K562 (cell line): ENCODE measurements around the gene MPHOSPH9. TPM values are rescaled to one million over a fixed set of nuclear protein-coding genes. Genes with fewer than 3 reads are reported as not detected.
A peak's percentile ranks its signal among the peaks of the same experiment; 100 is the strongest.

Experiments used
- CREM ChIP-seq: IDR thresholded peaks from 2 replicates; pipeline ENCODE4 v1.6.1; 2014; ENCODE audit warnings: antibody characterized with exemption, low read depth
- EHMT2 ChIP-seq: fragments of 450-650 bp; IDR thresholded peaks from 2 replicates; pipeline ENCODE4 v1.6.1; 2018; ENCODE audit warnings: antibody characterized with exemption
- GTF2F1 ChIP-seq: IDR thresholded peaks from 2 replicates; pipeline ENCODE4 v1.6.1; 2011; ENCODE audit warnings: low read depth, low read length, improper control_type of control experiment
- MYNN ChIP-seq, 2 experiments: sonication (generic); formaldehyde crosslinking in 1 of 2; IDR thresholded peaks; 2 replicates each; pipeline versions ENCODE4 v1.5.0 to v1.6.1; 2016 to 2020; ENCODE audit warnings: antibody characterized with exemption in 1 of 2, missing genetic modification reagents in 1 of 2
- SLC30A9 ChIP-seq: fragments of 250-450 bp; sonication (Bioruptor Pico); IDR thresholded peaks from 2 replicates; pipeline ENCODE4 v1.8.0; 2022; ENCODE audit warnings: mild to moderate bottlenecking, moderate library complexity
- TAF15 ChIP-seq: fragments of 200-400 bp; formaldehyde crosslinking; IDR thresholded peaks from 2 replicates; pipeline ENCODE4 v1.6.1; 2017; ENCODE audit warnings: mild to moderate bottlenecking, low read depth, low read length, moderate library complexity
- TCF3 ChIP-seq: sonication (generic); formaldehyde crosslinking; IDR thresholded peaks from 2 replicates; pipeline ENCODE4 v1.4.0; 2020; ENCODE audit warnings: mild to moderate bottlenecking, missing genetic modification reagents
- TGIF2 ChIP-seq: sonication (generic); formaldehyde crosslinking; IDR thresholded peaks from 2 replicates; pipeline ENCODE4 v1.8.1; 2022; ENCODE audit warnings: mild to moderate bottlenecking, missing genetic modification reagents, moderate library complexity
- WHSC1 ChIP-seq: IDR thresholded peaks from one replicate; pipeline ENCODE4 v1.6.1; 2012; ENCODE audit warnings: low read length, control low read depth, inconsistent platforms
- YY1 ChIP-seq, 3 experiments: IDR thresholded peaks; 2 replicates each; pipeline ENCODE4 v1.6.1; 2011; ENCODE audit warnings: low read length in 2 of 3, mild to moderate bottlenecking in 2 of 3, moderate library complexity in 2 of 3, borderline replicate concordance in 1 of 3, control low read depth in 1 of 3, low read depth in 1 of 3; ENCODE audit not compliant: insufficient read depth in 3 of 3, insufficient replicate concordance in 2 of 3, control insufficient read depth in 1 of 3, insufficient read length in 1 of 3; ENCODE audit errors: extremely low read depth in 1 of 3
- ZBED1 ChIP-seq: IDR thresholded peaks from 2 replicates; pipeline ENCODE4 v1.6.1; 2014
- ZNF133 ChIP-seq: fragments of 250-450 bp; sonication (Bioruptor Pico); IDR thresholded peaks from 2 replicates; pipeline ENCODE4 v1.4.0; 2020; ENCODE audit warnings: mild to moderate bottlenecking
- polyA plus RNA-seq, 8 experiments: library from polyadenylated mRNA; depleted of rRNA in 4 of 8; stranded (reverse) in 5 of 8; unstranded in 3 of 8; fragments of >200 nt; fragmentation: Nextera tagmentation in 2 of 8; fragmentation: Illumina TruSeq in 1 of 8; extraction: Ambion mirVana in 2 of 8; extraction: Trizol in 1 of 8; gene quantifications; 2 replicates each; pipeline versions ENCODE4 v1.2.1 to v1.2.3, GENCODE V29; 2011 to 2014; ENCODE audit warnings: inconsistent platforms in 1 of 8, missing spikeins in 1 of 8
- total RNA-seq, 7 experiments: library from RNA; depleted of rRNA in 6 of 7; stranded (reverse); fragments of >200 nt in 6 of 7; fragmentation: Illumina TruSeq in 2 of 7; extraction: Trizol in 2 of 7; gene quantifications; 2 replicates each; pipeline versions ENCODE4 v1.2.1 to v1.2.3, GENCODE V29; 2011 to 2021; ENCODE audit warnings: low replicate concordance in 1 of 7
- TF ChIP-seq, protein P1 (sequence below): sonication (generic); formaldehyde crosslinking; IDR thresholded peaks from 2 replicates; pipeline ENCODE4 v1.8.1; 2022; ENCODE audit warnings: missing genetic modification reagents
- TF ChIP-seq, protein P2 (sequence below): sonication (generic); formaldehyde crosslinking; IDR thresholded peaks from 2 replicates; pipeline ENCODE4 v1.8.0; 2023; ENCODE audit warnings: missing genetic modification reagents, mild to moderate bottlenecking, borderline replicate concordance
- TF ChIP-seq, protein P3 (sequence below): fragments of 450-650 bp; formaldehyde crosslinking; IDR thresholded peaks from 2 replicates; pipeline ENCODE4 v1.4.0; 2022; ENCODE audit warnings: missing genetic modification characterization
- TF ChIP-seq, protein P4 (sequence below), 2 experiments: fragments of 450-650 bp; conservative IDR thresholded peaks; 2 replicates each; pipeline ENCODE4 v1.6.1; 2017; ENCODE audit warnings: mild to moderate bottlenecking in 2 of 2, moderate library complexity in 2 of 2
- TF ChIP-seq, protein P5 (sequence below): sonication (generic); formaldehyde crosslinking; IDR thresholded peaks from 2 replicates; pipeline ENCODE4 v1.8.0; 2022; ENCODE audit warnings: mild to moderate bottlenecking, low read depth, missing genetic modification reagents

MPHOSPH9 gene
- total and polyA plus RNA-seq, 9 of the 15 experiments (the other 6 are each of a cell fraction or from before 2014, with no cell fraction given), result 14.2 to 103 (median 54.5) TPM

DNA sequence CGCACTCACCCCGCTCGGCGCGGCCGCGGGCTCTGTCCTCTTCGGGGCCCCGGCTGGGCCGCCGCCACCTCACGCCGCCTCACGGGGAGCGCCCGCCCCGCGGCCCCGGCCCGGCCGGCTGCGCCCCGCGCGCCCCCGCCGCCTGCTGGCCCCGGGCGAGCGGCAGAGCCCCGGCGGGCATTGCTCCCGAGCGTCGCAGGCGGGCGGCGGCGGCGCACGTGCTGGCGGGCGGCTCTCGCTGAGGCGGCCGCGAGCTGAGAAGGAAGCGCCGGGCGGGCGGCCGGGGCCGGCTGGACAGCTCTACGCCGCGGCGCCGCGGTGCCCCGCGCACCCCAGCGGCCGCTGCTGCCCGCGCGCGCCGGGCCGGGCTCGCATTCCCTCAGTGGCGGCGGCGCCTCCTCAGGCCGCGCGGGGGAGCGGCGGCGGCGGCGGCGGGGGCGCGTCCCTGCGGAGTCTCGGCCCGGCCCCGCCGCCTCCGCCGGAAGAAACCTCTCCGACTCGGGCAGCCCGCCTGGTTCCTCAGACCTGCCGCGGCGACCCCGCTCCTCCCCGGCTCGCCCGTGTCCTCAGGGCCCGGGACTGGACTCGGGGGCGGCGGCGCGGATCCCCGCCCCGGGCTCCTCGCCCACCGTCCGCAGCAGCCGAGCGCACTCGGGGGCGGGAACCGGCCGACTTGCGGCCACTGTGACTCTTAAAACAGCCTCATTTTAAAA is 82.0 kb downstream of the MPHOSPH9 start, which contains the start of gene PITPNM2 (continued):
- TF ChIP-seq, protein P1, sequence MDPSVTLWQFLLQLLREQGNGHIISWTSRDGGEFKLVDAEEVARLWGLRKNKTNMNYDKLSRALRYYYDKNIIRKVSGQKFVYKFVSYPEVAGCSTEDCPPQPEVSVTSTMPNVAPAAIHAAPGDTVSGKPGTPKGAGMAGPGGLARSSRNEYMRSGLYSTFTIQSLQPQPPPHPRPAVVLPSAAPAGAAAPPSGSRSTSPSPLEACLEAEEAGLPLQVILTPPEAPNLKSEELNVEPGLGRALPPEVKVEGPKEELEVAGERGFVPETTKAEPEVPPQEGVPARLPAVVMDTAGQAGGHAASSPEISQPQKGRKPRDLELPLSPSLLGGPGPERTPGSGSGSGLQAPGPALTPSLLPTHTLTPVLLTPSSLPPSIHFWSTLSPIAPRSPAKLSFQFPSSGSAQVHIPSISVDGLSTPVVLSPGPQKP, result no peak
- TF ChIP-seq, protein P2, sequence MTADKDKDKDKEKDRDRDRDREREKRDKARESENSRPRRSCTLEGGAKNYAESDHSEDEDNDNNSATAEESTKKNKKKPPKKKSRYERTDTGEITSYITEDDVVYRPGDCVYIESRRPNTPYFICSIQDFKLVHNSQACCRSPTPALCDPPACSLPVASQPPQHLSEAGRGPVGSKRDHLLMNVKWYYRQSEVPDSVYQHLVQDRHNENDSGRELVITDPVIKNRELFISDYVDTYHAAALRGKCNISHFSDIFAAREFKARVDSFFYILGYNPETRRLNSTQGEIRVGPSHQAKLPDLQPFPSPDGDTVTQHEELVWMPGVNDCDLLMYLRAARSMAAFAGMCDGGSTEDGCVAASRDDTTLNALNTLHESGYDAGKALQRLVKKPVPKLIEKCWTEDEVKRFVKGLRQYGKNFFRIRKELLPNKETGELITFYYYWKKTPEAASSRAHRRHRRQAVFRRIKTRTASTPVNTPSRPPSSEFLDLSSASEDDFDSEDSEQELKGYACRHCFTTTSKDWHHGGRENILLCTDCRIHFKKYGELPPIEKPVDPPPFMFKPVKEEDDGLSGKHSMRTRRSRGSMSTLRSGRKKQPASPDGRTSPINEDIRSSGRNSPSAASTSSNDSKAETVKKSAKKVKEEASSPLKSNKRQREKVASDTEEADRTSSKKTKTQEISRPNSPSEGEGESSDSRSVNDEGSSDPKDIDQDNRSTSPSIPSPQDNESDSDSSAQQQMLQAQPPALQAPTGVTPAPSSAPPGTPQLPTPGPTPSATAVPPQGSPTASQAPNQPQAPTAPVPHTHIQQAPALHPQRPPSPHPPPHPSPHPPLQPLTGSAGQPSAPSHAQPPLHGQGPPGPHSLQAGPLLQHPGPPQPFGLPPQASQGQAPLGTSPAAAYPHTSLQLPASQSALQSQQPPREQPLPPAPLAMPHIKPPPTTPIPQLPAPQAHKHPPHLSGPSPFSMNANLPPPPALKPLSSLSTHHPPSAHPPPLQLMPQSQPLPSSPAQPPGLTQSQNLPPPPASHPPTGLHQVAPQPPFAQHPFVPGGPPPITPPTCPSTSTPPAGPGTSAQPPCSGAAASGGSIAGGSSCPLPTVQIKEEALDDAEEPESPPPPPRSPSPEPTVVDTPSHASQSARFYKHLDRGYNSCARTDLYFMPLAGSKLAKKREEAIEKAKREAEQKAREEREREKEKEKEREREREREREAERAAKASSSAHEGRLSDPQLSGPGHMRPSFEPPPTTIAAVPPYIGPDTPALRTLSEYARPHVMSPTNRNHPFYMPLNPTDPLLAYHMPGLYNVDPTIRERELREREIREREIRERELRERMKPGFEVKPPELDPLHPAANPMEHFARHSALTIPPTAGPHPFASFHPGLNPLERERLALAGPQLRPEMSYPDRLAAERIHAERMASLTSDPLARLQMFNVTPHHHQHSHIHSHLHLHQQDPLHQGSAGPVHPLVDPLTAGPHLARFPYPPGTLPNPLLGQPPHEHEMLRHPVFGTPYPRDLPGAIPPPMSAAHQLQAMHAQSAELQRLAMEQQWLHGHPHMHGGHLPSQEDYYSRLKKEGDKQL (CRISPR knock-in tag), result no peak
- TF ChIP-seq, protein P3, sequence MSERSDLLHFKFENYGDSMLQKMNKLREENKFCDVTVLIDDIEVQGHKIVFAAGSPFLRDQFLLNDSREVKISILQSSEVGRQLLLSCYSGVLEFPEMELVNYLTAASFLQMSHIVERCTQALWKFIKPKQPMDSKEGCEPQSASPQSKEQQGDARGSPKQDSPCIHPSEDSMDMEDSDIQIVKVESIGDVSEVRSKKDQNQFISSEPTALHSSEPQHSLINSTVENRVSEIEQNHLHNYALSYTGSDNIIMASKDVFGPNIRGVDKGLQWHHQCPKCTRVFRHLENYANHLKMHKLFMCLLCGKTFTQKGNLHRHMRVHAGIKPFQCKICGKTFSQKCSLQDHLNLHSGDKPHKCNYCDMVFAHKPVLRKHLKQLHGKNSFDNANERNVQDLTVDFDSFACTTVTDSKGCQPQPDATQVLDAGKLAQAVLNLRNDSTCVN (CRISPR knock-in tag), result no peak
- no peak for TF ChIP-seq ZNF133
- TF ChIP-seq WHSC1, result no peak
- 0 out of 2 replicates have a peak, but pooled peaks have one; percentile 4 for TF ChIP-seq CREM
- TF ChIP-seq, protein P4, sequence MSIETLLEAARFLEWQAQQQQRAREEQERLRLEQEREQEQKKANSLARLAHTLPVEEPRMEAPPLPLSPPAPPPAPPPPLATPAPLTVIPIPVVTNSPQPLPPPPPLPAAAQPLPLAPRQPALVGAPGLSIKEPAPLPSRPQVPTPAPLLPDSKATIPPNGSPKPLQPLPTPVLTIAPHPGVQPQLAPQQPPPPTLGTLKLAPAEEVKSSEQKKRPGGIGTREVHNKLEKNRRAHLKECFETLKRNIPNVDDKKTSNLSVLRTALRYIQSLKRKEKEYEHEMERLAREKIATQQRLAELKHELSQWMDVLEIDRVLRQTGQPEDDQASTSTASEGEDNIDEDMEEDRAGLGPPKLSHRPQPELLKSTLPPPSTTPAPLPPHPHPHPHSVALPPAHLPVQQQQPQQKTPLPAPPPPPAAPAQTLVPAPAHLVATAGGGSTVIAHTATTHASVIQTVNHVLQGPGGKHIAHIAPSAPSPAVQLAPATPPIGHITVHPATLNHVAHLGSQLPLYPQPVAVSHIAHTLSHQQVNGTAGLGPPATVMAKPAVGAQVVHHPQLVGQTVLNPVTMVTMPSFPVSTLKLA (conservative IDR thresholded peaks at IDR 0.05), result no peak
- TF ChIP-seq TGIF2 (CRISPR knock-in tag), result no peak
- TF ChIP-seq TCF3 (CRISPR knock-in tag), result no peak
- TF ChIP-seq GTF2F1, result no peak
- TF ChIP-seq SLC30A9, result no peak
- TF ChIP-seq MYNN (IDR thresholded peaks at IDR 0.05), result no peak
- no peak for TF ChIP-seq MYNN (CRISPR knock-in tag; IDR thresholded peaks at IDR 0.05)
- TF ChIP-seq YY1 (IDR thresholded peaks at IDR 0.05; ENCODE audit: borderline replicate concordance in 1 of 3, control insufficient read depth in 1 of 3, extremely low read depth in 1 of 3, insufficient read depth in 3 of 3, insufficient read length in 1 of 3, insufficient replicate concordance in 2 of 3, low read depth in 1 of 3, low read length in 2 of 3), result no peak
- no peak for TF ChIP-seq EHMT2
- TF ChIP-seq, protein P5, sequence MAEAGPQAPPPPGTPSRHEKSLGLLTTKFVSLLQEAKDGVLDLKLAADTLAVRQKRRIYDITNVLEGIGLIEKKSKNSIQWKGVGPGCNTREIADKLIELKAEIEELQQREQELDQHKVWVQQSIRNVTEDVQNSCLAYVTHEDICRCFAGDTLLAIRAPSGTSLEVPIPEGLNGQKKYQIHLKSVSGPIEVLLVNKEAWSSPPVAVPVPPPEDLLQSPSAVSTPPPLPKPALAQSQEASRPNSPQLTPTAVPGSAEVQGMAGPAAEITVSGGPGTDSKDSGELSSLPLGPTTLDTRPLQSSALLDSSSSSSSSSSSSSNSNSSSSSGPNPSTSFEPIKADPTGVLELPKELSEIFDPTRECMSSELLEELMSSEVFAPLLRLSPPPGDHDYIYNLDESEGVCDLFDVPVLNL, result no peak
- TF ChIP-seq TAF15, result no peak
- no peak for TF ChIP-seq ZBED1
